Activated CD4-positive, alpha-beta T cell treated with anti-CD3 and anti-CD28 coated beads, Interleukin-2, Interleukin-6, amounts not matched to agents 100 ng/mL and 50 ng/mL, durations not matched to agents 16 hours and 8 hours (primary cell): ENCODE results near the gene USP28.
"Not testable (repeated sequence)": the region's sequence is repeated elsewhere in the genome, so short reads cannot be mapped to it uniquely, and the experiment has no call there.

ENCODE experiments used
- DNase-seq: peaks from one replicate; pipeline ENCODE4 v3.0.0-alpha.2; 2020

USP28 gene, protein sequence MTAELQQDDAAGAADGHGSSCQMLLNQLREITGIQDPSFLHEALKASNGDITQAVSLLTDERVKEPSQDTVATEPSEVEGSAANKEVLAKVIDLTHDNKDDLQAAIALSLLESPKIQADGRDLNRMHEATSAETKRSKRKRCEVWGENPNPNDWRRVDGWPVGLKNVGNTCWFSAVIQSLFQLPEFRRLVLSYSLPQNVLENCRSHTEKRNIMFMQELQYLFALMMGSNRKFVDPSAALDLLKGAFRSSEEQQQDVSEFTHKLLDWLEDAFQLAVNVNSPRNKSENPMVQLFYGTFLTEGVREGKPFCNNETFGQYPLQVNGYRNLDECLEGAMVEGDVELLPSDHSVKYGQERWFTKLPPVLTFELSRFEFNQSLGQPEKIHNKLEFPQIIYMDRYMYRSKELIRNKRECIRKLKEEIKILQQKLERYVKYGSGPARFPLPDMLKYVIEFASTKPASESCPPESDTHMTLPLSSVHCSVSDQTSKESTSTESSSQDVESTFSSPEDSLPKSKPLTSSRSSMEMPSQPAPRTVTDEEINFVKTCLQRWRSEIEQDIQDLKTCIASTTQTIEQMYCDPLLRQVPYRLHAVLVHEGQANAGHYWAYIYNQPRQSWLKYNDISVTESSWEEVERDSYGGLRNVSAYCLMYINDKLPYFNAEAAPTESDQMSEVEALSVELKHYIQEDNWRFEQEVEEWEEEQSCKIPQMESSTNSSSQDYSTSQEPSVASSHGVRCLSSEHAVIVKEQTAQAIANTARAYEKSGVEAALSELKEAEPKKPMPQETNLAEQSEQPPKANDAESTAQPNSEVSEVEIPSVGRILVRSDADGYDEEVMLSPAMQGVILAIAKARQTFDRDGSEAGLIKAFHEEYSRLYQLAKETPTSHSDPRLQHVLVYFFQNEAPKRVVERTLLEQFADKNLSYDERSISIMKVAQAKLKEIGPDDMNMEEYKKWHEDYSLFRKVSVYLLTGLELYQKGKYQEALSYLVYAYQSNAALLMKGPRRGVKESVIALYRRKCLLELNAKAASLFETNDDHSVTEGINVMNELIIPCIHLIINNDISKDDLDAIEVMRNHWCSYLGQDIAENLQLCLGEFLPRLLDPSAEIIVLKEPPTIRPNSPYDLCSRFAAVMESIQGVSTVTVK

GRCh38 chr11:113875234-113876073 is at the start of gene USP28:
USP28 (minus strand) TSS chr11:113875572; CDS start chr11:113875501, 71 bp downstream.
- DNase-seq: peak; percentile 94

DNA sequence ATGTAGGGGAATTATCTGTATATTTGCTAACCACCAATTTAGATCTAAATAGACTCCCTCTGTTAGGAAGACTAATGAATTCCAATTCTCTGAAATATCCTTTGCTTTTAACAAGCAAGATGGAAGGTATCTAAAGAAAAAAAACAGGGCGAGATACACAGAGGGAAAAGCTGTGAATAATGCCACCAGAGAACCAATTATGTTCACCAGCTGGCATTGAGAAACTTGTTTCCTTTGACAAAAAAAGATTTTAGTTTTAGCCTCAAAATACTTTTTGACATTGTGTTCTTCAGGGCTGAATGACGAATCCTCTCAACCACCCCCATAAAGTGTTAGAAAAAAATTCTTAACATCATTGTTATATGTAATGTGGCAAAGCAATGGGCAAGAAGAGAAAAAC is 48.2 kb upstream of the USP28 start:
- DNase-seq: no peak

- DNase-seq: not testable (repeated sequence)
These were observed 36.1 kb upstream of the USP28 start for GRCh38 chr11:113911491-113911890.

DNA sequence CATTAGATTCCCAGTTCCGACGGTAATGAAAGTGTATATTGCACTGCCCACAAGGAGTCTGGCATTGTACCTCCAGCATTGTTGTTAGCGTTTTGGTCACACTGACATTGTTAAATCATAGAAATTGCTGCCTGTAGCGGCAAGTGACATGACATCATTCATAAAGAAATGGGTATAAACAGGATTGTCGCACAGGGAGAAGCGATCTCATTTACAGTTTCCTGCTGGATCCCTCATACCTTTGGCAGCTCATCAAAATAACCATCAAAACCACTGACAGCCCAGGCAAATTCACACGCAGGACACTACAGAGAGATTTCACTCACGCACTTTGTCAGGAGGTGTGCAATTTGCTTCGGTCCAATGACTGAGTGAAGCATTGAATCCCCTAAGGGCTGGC is 32.7 kb upstream of the USP28 start:
- no peak for DNase-seq

GRCh38 chr11:113907681-113908080 is 32.3 kb upstream of the USP28 start:
- no peak for DNase-seq

DNA sequence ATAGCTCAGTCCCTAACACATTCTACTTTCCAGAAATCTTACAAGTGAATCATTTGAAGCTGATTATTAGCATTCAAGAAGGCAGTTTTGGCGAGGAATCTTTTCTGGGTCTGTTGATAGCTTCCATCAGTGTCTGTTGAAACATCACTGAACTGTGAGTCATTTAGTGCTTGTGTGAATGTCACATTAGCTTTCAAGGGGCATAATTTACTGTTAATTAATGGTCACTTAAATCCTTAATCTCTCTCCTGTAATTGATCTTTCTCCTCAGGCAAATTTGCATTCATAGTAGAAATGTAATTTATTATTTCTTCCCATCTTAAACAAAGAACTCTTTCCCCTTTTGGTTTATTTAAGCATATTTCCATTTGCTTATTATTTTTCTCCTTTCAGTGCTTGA is 31.8 kb upstream of the USP28 start:
- no peak for DNase-seq

- DNase-seq: no peak
These were observed 31.1 kb upstream of the USP28 start for GRCh38 chr11:113906516-113906915.

DNA sequence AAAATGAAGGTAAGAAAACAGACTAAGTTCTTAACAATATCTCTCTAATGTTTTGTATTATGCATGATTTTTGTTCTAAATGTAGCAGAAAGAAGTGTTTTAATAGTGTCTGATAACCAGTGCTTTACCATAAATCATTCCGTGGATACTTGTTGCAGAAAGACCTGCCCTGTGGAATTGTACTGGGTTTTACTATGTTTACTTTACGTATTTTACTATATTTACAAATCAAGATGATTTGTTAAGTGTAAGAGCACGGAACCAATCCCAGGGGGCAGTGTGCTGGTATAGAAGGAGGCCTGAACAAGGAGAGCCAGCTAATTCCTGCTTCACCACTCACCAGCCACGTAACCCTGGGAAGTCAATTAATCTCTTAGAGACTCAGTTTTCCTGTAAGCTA is 30.7 kb upstream of the USP28 start:
- no peak for DNase-seq

DNA sequence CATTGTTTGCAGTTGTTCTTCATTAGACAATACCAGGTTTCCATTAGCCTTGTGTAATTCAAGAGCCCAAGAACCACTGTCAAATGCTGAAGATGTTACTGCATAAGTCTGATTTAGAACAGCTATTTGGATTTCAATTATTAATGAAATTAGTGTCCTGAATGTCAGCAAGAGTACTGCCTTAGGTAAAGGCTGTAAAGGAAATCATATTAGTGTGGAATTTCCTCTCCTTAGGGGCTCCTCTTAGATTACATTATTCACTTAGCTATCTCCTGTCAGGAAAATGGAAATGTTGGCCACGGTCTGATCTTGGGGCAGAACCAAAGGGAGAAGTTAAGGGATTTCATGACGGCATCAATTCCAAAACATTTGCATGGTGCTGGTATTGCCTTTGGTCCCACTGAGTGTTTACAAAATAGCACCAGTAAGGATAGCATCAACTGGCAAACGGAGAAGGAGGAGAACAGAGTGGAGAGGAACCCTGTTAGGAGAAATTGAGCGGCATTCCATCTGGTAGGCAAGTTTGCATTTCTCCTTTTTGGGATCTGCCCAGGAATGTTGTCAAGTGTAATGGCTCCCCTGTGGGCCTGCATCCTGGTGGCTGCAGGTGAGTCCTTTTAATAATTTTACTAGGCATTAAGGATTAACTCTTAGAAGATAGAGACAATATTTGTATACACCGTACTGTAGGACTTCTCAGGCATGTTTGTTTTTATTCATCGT is 29.2 kb upstream of the USP28 start, which contains the start of gene HTR3B:
Gene HTR3B (plus strand): TSS at position 418 of the 723 bp plus-strand sequence. CDS start 138 bp downstream, at position 556.
- DNase-seq: no peak

DNA sequence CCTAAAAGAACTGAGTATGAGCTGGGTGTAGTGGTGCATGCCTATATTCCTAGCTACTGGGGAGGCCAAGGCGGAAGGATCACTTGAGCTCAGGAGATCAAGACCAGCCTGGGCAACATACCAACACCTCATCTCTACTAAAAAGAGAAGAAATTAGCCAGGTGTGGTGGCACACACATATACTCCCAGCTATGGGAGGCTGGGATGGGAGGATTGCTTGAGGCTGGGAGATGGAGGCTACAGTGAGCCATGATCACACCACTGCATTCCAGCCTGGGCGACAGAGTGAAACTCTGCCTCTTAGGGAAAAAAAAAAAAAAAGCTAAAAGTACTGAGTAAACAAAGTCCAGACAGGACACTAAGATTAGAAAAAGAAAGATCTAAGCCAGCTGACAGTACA is 25.8 kb upstream of the USP28 start:
- DNase-seq: no peak

- peak; percentile 47 for DNase-seq
These were observed 20.9 kb upstream of the USP28 start for GRCh38 chr11:113896156-113896879.

DNA sequence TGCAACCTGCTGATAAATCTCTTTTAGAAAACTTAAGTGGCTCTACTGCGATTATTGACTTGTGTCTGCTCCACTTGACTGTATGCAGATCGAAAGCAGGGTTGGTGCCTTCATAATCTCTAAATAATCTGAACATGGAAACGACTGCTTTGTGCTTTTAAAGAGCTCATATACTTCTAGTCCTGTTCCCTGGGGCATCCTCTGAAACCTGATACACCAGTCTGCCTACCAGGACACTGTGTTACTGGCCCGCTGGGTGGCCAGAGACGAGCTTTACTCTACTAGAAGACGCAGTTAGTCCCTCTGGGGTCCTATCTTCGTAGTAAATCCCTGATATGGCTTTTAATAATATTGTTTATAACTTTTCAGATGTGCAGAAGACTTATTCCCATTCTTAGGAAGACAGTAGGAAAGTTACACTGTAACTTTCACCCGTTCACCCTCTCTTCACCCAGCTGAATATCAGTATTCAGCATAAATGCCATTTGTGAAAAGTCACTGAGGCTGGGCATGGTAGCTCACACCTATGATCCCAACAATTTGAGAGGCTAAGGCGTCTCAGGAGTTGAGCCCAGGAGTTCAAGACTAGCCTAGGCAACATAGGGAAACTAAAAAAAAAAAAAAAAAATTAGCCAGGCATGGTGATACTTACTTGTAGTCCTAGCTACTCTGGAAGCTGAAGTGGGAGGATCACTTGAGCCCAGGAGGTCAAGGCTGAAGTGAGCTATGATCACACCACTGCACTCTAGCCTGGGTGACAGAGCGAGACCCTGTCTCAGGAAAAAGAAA is 20.2 kb upstream of the USP28 start:
- no peak for DNase-seq

GRCh38 chr11:113894421-113894996 is 19.1 kb upstream of the USP28 start:
- DNase-seq: no peak

GRCh38 chr11:113888848-113889247 is 13.5 kb upstream of the USP28 start:
- DNase-seq: no peak

- no peak for DNase-seq
These were observed 10.5 kb upstream of the USP28 start for GRCh38 chr11:113885897-113886296.

DNA sequence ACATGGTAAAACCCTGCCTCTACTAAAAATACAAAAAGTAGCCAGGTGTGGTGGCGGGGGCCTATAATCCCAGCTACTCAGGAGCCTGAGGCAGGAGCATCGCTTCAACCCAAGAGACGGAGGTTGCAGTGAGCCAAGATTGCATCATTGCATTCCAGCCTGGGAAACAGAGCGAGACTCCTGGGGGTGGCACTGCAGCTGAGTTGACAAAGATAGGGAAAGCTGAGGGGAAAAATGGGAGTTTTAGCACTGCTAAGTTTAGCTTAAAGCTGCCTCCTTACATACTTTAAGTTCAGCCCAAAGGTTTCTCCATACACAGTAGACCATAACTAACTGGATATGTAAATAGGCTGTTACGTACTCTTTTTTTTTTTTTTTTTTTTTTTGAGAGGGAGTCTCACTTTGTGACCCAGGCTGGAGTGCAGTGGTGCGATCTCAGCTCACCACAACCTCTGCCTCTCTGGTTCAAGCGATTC is 9.0 kb upstream of the USP28 start:
- DNase-seq: no peak

- no peak for DNase-seq
These were observed 6.5 kb upstream of the USP28 start for GRCh38 chr11:113881856-113882255.

GRCh38 chr11:113880971-113881370 is 5.6 kb upstream of the USP28 start:
- DNase-seq: no peak

DNA sequence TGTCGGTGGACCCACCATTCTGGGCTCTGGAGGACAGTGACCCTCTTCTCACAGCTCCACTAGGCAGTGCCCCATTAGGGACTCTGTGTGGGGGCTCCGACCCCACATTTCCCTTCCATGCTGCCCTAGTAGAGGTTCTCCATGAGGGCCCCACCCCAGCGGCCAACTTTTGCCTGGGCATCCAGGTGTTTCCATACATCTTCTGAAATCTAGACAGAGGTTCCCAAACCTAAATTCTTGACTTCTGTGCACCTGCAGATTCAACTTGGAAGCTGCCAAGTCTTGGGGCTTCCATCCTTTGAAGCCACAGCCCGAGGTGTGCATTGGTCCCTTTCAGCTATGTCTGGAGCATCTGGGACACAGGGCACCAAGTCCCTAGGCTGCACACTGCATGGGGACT is 4.1 kb upstream of the USP28 start:
- DNase-seq: not testable (repeated sequence)

DNA sequence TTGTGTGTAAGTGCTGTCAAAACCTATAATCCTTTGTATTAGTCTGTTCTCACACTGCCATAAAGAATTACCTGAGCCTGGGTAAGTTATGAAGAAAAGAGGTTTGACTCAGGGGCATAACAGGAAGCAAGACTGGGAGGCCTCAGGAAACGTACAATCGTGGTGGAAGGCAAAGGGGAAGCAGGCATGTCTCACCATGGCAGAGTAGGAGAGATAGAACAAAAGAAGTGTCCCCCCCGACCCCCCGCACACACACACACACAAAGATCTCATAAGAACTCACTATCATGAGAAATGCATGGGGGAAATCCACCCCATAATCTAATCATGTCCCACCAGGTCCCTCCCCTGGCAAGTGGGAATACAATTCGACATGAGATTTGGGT is 2.3 kb upstream of the USP28 start:
- no peak for DNase-seq
